Measurements from ENCODE around the gene HYAL3. TPM values are rescaled to one million over a fixed set of nuclear protein-coding genes. Genes with fewer than 3 reads are reported as not detected.

The HYAL3 gene
- total RNA-seq, 5 donors from 2014 or later (not counting 1 experiment from before 2014, with no cell fraction given): 2.6 to 6.2 (median 3.9) TPM

GRCh38 chr3:50295553-50296431 lies 3.4 kb downstream of the HYAL3 start:
- Histone ChIP-seq H3K27me3 (replicated peaks in 1 of 2; ENCODE audit: control insufficient read depth in 2 of 2, extremely low read depth in 1 of 2, insufficient read depth in 2 of 2, low read length in 1 of 2) (no peaks in the 10 kb centered on the region), H3K9me3 (no peaks in the 10 kb centered on the region), H3K27ac (ENCODE audit: low read length) (no peak overlapping the region), H3K36me3 (ENCODE audit: control insufficient read depth in 2 of 2, extremely low read depth in 1 of 2, insufficient read depth in 1 of 2, low read length in 1 of 2) (peaks cover 0 to 5% of the 10 kb centered on the region in 2 donors), H3K4me3 (ENCODE audit: control insufficient read depth in 1 of 2, extremely low read depth in 1 of 2, low read length in 1 of 2) (no peak overlapping the region), H3K4me1 (ENCODE audit: control insufficient read depth in 1 of 2, extremely low read depth in 1 of 2, insufficient read depth in 2 of 2, low read length in 2 of 2) (peaks cover 14 to 52% of the 10 kb centered on the region in 2 experiments)
- peaks cover 37 to 50% (median 46%) of the 10 kb centered on the region in 3 donors for H3K4me1 Mint-ChIP-seq
- POLR2A ChIA-PET: interaction anchor here in 1 of 2 donors (0.6 kb wide), 1 partner anchor 71 kb away, joined by 4 read pairs; no protein-coding TSS in a partner anchor
- CTCF ChIA-PET: interaction anchor here in 1 of 2 donors (0.5 kb wide), 1 partner anchor 33 kb away, joined by 3 read pairs; no protein-coding TSS in a partner anchor
- no peaks in the 10 kb centered on the region for H3K9me3 Mint-ChIP-seq
- H3K4me3 Mint-ChIP-seq: no peak overlapping the region
- H3K27me3 Mint-ChIP-seq: no peaks in the 10 kb centered on the region
- H3K36me3 Mint-ChIP-seq: no peaks in the 10 kb centered on the region
- DNase-seq (no peak), ATAC-seq (replicated peaks in 1 of 4) (no peak)
- WGBS (ENCODE audit: insufficient coverage): 92% methylated on average over 5 of the region's 8 CpGs
- no peak overlapping the region for H3K27ac Mint-ChIP-seq

- Histone ChIP-seq H3K27ac (ENCODE audit: low read length) (no peak overlapping the region), H3K27me3 (replicated peaks in 1 of 2; ENCODE audit: control insufficient read depth in 2 of 2, extremely low read depth in 1 of 2, insufficient read depth in 2 of 2, low read length in 1 of 2) (no peaks in the 10 kb centered on the region), H3K4me1 (ENCODE audit: control insufficient read depth in 1 of 2, extremely low read depth in 1 of 2, insufficient read depth in 2 of 2, low read length in 2 of 2) (peaks cover 10 to 47% of the 10 kb centered on the region in 2 experiments), H3K9me3 (no peaks in the 10 kb centered on the region), H3K4me3 (ENCODE audit: control insufficient read depth in 1 of 2, extremely low read depth in 1 of 2, low read length in 1 of 2) (no peak overlapping the region), H3K36me3 (ENCODE audit: control insufficient read depth in 2 of 2, extremely low read depth in 1 of 2, insufficient read depth in 1 of 2, low read length in 1 of 2) (peaks cover 1 to 10% of the 10 kb centered on the region in 2 donors)
- Mint-ChIP-seq H3K4me3 (no peak overlapping the region), H3K36me3 (no peaks in the 10 kb centered on the region), H3K4me1 (peaks cover 28 to 41% (median 37%) of the 10 kb centered on the region in 3 donors), H3K27me3 (no peaks in the 10 kb centered on the region), H3K27ac (no peak overlapping the region), H3K9me3 (no peaks in the 10 kb centered on the region)
- no peak for ATAC-seq (replicated peaks in 1 of 4)
- 97% methylated on average over 22 of the region's 22 CpGs for WGBS (ENCODE audit: insufficient coverage)
- ChIA-PET POLR2A (interaction anchor here in 1 of 2 donors (0.6 kb wide), 1 partner anchor 72 kb away, joined by 4 read pairs; no protein-coding TSS in a partner anchor), CTCF (interaction anchor here in 1 of 2 donors (0.5 kb wide), 1 partner anchor 34 kb away, joined by 3 read pairs; no protein-coding TSS in a partner anchor)
- DNase-seq: no peak
Measured at GRCh38 chr3:50294492-50295403, 4.5 kb downstream of the HYAL3 start.

GRCh38 chr3:50294089-50294488 lies 5.1 kb downstream of the HYAL3 start:
- H3K4me3 Mint-ChIP-seq: peak overlapping the region in 1 of 3 donors; percentile 90
- ATAC-seq (replicated peaks in 1 of 4) (no peak), DNase-seq (no peak)
- no peaks in the 10 kb centered on the region for H3K36me3 Mint-ChIP-seq
- H3K4me1 Mint-ChIP-seq: peaks cover 23 to 36% (median 35%) of the 10 kb centered on the region in 3 donors
- H3K36me3 ChIP-seq (ENCODE audit: control insufficient read depth in 2 of 2, extremely low read depth in 1 of 2, insufficient read depth in 1 of 2, low read length in 1 of 2): peaks cover 5 to 16% of the 10 kb centered on the region in 2 donors
- no peaks in the 10 kb centered on the region for H3K27me3 Mint-ChIP-seq
- no peak overlapping the region for H3K4me3 ChIP-seq (ENCODE audit: control insufficient read depth in 1 of 2, extremely low read depth in 1 of 2, low read length in 1 of 2)
- H3K27ac ChIP-seq (ENCODE audit: low read length): no peak overlapping the region
- H3K27ac Mint-ChIP-seq: no peak overlapping the region
- H3K9me3 Mint-ChIP-seq: no peaks in the 10 kb centered on the region
- H3K4me1 ChIP-seq (ENCODE audit: control insufficient read depth in 1 of 2, extremely low read depth in 1 of 2, insufficient read depth in 2 of 2, low read length in 2 of 2): peaks cover 10 to 46% of the 10 kb centered on the region in 2 experiments
- no peaks in the 10 kb centered on the region for H3K9me3 ChIP-seq
- ChIA-PET CTCF (no interaction called here), POLR2A (no interaction called here)
- no peaks in the 10 kb centered on the region for H3K27me3 ChIP-seq (replicated peaks in 1 of 2; ENCODE audit: control insufficient read depth in 2 of 2, extremely low read depth in 1 of 2, insufficient read depth in 2 of 2, low read length in 1 of 2)
- whole genome bisulfite sequencing (ENCODE audit: insufficient coverage): 90% methylated on average over 2 of the region's 4 CpGs

GRCh38 chr3:50293079-50293801 lies 6.0 kb downstream of the HYAL3 start:
- Mint-ChIP-seq H3K4me1 (peaks cover 17 to 31% (median 29%) of the 10 kb centered on the region in 3 donors), H3K27me3 (no peaks in the 10 kb centered on the region), H3K9me3 (no peaks in the 10 kb centered on the region), H3K36me3 (peaks cover 5% of the 10 kb centered on the region), H3K4me3 (peak overlapping the region; percentile 81 to 90 (median 85)), H3K27ac (peak overlapping the region; percentile 95 to 97)
- 96% methylated on average over 10 of the region's 12 CpGs for WGBS (ENCODE audit: insufficient coverage)
- Histone ChIP-seq H3K9me3 (no peaks in the 10 kb centered on the region), H3K36me3 (ENCODE audit: control insufficient read depth in 2 of 2, extremely low read depth in 1 of 2, insufficient read depth in 1 of 2, low read length in 1 of 2) (peaks cover 7 to 24% of the 10 kb centered on the region in 2 donors), H3K4me3 (ENCODE audit: control insufficient read depth in 1 of 2, extremely low read depth in 1 of 2, low read length in 1 of 2) (peak overlapping the region; percentile 36 to 95), H3K27ac (ENCODE audit: low read length) (peak overlapping the region; percentile 56), H3K27me3 (replicated peaks in 1 of 2; ENCODE audit: control insufficient read depth in 2 of 2, extremely low read depth in 1 of 2, insufficient read depth in 2 of 2, low read length in 1 of 2) (no peaks in the 10 kb centered on the region), H3K4me1 (ENCODE audit: control insufficient read depth in 1 of 2, extremely low read depth in 1 of 2, insufficient read depth in 2 of 2, low read length in 2 of 2) (peaks cover 6 to 38% of the 10 kb centered on the region in 2 experiments)
- ATAC-seq (replicated peaks in 1 of 4): no peak
- POLR2A ChIA-PET: no interaction called here
- DNase-seq: no peak
- CTCF ChIA-PET: no interaction called here

GRCh38 chr3:50292159-50293078 lies 6.8 kb downstream of the HYAL3 start, which contains the start of gene IFRD2:
IFRD2 (minus strand) TSS chr3:50292429; CDS start chr3:50292274, 155 bp downstream.
- Mint-ChIP-seq H3K9me3 (no peaks in the 10 kb centered on the region), H3K27ac (peak within 1 kb of the TSS; percentile 95 to 97), H3K36me3 (peaks cover 8% of the 10 kb centered on the region), H3K27me3 (no peaks in the 10 kb centered on the region), H3K4me3 (peak within 1 kb of the TSS; percentile 81 to 90 (median 85)), H3K4me1 (peaks cover 14 to 25% (median 21%) of the 10 kb centered on the region in 3 donors)
- H3K4me3 ChIP-seq (ENCODE audit: control insufficient read depth in 1 of 2, extremely low read depth in 1 of 2, low read length in 1 of 2): peak within 1 kb of the TSS; percentile 82 to 95
- DNase-seq (peak; percentile 84 to 98 (median 96)), ATAC-seq (replicated peaks in 1 of 4) (peak; percentile 98 to 99 (median 99))
- peak within 1 kb of the TSS; percentile 56 for H3K27ac ChIP-seq (ENCODE audit: low read length)
- ChIA-PET CTCF (interaction anchor here in 1 of 2 donors (0.6 to 0.7 kb wide), 2 partner anchors 46 to 52 kb away, joined by 3 read pairs; no protein-coding TSS in a partner anchor), POLR2A (no interaction called here)
- H3K36me3 ChIP-seq (ENCODE audit: control insufficient read depth in 2 of 2, extremely low read depth in 1 of 2, insufficient read depth in 1 of 2, low read length in 1 of 2): peaks cover 14 to 32% of the 10 kb centered on the region in 2 donors
- H3K9me3 ChIP-seq: no peaks in the 10 kb centered on the region
- no peaks in the 10 kb centered on the region for H3K27me3 ChIP-seq (replicated peaks in 1 of 2; ENCODE audit: control insufficient read depth in 2 of 2, extremely low read depth in 1 of 2, insufficient read depth in 2 of 2, low read length in 1 of 2)
- H3K4me1 ChIP-seq (ENCODE audit: control insufficient read depth in 1 of 2, extremely low read depth in 1 of 2, insufficient read depth in 2 of 2, low read length in 2 of 2): peaks cover 5 to 30% of the 10 kb centered on the region in 2 experiments
- 1% methylated on average over 59 of the region's 67 CpGs for WGBS (ENCODE audit: insufficient coverage)
